Upper lobe of left lung (tissue), 4 donors: ENCODE measurements around the gene PRSS2.
"Not testable (repeated sequence)": the region's sequence is repeated elsewhere in the genome, so short reads cannot be mapped to it uniquely, and the experiment has no call there.

ENCODE experiments used
- EP300 ChIP-seq, 4 donors: sonication (generic); formaldehyde crosslinking; IDR thresholded peaks; one replicate each; pipeline ENCODE4 v1.5.1; 2017; ENCODE audit warnings: antibody characterized with exemption in 4 of 4, control low read depth in 2 of 4
- POLR2A ChIP-seq, 4 donors: fragments of 450-650 bp; IDR thresholded peaks; one replicate each; pipeline ENCODE4 v1.5.1; 2016 to 2017; ENCODE audit warnings: antibody characterized with exemption in 4 of 4, mild to moderate bottlenecking in 2 of 4
- POLR2AphosphoS5 ChIP-seq, 2 donors: sonication (generic); formaldehyde crosslinking; IDR thresholded peaks; one replicate each; pipeline ENCODE4 v1.5.1; 2017; ENCODE audit warnings: antibody characterized with exemption in 2 of 2
- TF ChIP-seq, protein P1 (sequence below), 6 experiments: fragments of 450-650 bp in 4 of 6; fragments of 200-600 bp in 2 of 6; sonication (generic) in 2 of 6; IDR thresholded peaks; one replicate each; pipeline ENCODE4 v1.5.1; 2016 to 2019; ENCODE audit warnings: antibody characterized with exemption in 6 of 6

DNA sequence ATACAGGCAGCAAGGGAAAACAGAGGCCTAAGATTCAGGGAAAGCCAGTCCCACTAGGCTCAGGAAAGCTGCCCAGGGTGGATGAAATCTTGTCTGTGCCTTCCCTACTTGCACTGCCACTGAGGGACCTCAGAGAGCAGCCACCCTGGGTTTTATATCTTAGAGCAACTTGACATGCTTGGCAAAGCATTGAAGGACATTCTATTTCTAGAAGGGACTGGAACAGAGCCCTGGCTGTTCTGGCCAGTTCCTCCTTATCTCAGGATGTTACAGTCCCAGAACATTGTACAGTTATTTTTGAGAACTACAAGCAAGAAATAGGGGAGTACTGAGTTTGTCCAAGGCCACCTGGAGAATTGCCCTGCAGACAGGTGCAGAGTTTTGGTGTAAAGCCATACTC lies 28.8 kb upstream of the PRSS2 start:
- TF ChIP-seq, protein P1, sequence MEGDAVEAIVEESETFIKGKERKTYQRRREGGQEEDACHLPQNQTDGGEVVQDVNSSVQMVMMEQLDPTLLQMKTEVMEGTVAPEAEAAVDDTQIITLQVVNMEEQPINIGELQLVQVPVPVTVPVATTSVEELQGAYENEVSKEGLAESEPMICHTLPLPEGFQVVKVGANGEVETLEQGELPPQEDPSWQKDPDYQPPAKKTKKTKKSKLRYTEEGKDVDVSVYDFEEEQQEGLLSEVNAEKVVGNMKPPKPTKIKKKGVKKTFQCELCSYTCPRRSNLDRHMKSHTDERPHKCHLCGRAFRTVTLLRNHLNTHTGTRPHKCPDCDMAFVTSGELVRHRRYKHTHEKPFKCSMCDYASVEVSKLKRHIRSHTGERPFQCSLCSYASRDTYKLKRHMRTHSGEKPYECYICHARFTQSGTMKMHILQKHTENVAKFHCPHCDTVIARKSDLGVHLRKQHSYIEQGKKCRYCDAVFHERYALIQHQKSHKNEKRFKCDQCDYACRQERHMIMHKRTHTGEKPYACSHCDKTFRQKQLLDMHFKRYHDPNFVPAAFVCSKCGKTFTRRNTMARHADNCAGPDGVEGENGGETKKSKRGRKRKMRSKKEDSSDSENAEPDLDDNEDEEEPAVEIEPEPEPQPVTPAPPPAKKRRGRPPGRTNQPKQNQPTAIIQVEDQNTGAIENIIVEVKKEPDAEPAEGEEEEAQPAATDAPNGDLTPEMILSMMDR (IDR thresholded peaks at IDR 0.05), result not testable (repeated sequence)
- TF ChIP-seq POLR2A, POLR2AphosphoS5, EP300 (IDR thresholded peaks at IDR 0.05): not testable (repeated sequence)
